Liver (tissue), 9 donors: ENCODE results near the gene MFSD1. TPM values are rescaled to one million over a fixed set of nuclear protein-coding genes. Genes with fewer than 3 reads are reported as not detected.

Experiments used
- DNase-seq: peaks from one replicate; pipeline ENCODE4 v3.0.0-alpha.2; 2017; ENCODE audit warnings: low spot score
- H3K27ac ChIP-seq, 2 donors: one replicate each; pipeline ENCODE4 v1.7.0; 2013; ENCODE audit warnings: inconsistent platforms in 2 of 2, low read length in 2 of 2, control low read depth in 1 of 2, low read depth in 1 of 2, mild to moderate bottlenecking in 1 of 2
- H3K27me3 ChIP-seq, 4 donors: one replicate each; pipeline versions ENCODE4 v1.6.1 to v1.7.0; 2013; ENCODE audit warnings: low read length in 3 of 4, inconsistent platforms in 1 of 4, mild to moderate bottlenecking in 1 of 4, moderate library complexity in 1 of 4; ENCODE audit not compliant: control insufficient read depth in 4 of 4, insufficient read depth in 4 of 4
- H3K36me3 ChIP-seq, 4 donors: one replicate each; pipeline versions ENCODE4 v1.6.1 to v1.7.0; 2013; ENCODE audit warnings: low read length in 3 of 4, mild to moderate bottlenecking in 3 of 4, low read depth in 1 of 4, moderate library complexity in 1 of 4; ENCODE audit not compliant: control insufficient read depth in 4 of 4, insufficient read depth in 3 of 4
- H3K4me1 ChIP-seq, 4 donors: one replicate each; pipeline versions ENCODE4 v1.6.1 to v1.7.0; 2013; ENCODE audit warnings: low read length in 3 of 4, mild to moderate bottlenecking in 3 of 4, moderate library complexity in 1 of 4; ENCODE audit not compliant: control insufficient read depth in 4 of 4, insufficient read depth in 4 of 4
- H3K4me3 ChIP-seq, 3 donors: one replicate each; pipeline versions ENCODE4 v1.6.1 to v1.7.0; 2013; ENCODE audit warnings: low read length in 3 of 3, control low read depth in 1 of 3, low read depth in 1 of 3, mild to moderate bottlenecking in 1 of 3
- H3K9ac ChIP-seq, 2 donors: one replicate each; pipeline ENCODE4 v1.7.0; 2013; ENCODE audit warnings: low read length in 2 of 2, mild to moderate bottlenecking in 2 of 2, moderate library complexity in 2 of 2, control low read depth in 1 of 2, low read depth in 1 of 2
- H3K9me3 ChIP-seq, 4 donors: one replicate each; pipeline versions ENCODE4 v1.6.1 to v1.7.0; 2013; ENCODE audit warnings: low read length in 3 of 4; ENCODE audit not compliant: control insufficient read depth in 4 of 4
- ATF3 ChIP-seq: IDR thresholded peaks from 2 replicates; pipeline ENCODE4 v1.6.1; 2016; ENCODE audit warnings: antibody characterized with exemption
- CTCF ChIP-seq: fragments of 150-350 bp; IDR thresholded peaks from 2 replicates; pipeline ENCODE4 v1.5.1; 2017; ENCODE audit warnings: improper control_type of control experiment, low read depth, low read length; ENCODE audit not compliant: missing input control
- EGR1 ChIP-seq, 2 donors: IDR thresholded peaks; 2 replicates each; pipeline ENCODE4 v1.6.1; 2016 to 2018; ENCODE audit warnings: antibody characterized with exemption in 2 of 2, low read depth in 2 of 2
- FOXA1 ChIP-seq: IDR thresholded peaks from 2 replicates; pipeline ENCODE4 v1.6.1; 2016; ENCODE audit warnings: antibody characterized with exemption
- FOXA2 ChIP-seq: IDR thresholded peaks from 2 replicates; pipeline ENCODE4 v1.6.1; 2016; ENCODE audit warnings: antibody characterized with exemption
- GABPA ChIP-seq, 2 donors: IDR thresholded peaks in 1 of 2; conservative IDR thresholded peaks in 1 of 2; 2 replicates each; pipeline ENCODE4 v1.6.1; 2016; ENCODE audit warnings: antibody characterized with exemption in 2 of 2, mild to moderate bottlenecking in 1 of 2, moderate library complexity in 1 of 2
- HNF4A ChIP-seq, 2 donors: conservative IDR thresholded peaks; 2 replicates each; pipeline ENCODE4 v1.6.1; 2016; ENCODE audit warnings: antibody characterized with exemption in 2 of 2, mild to moderate bottlenecking in 2 of 2
- HNF4G ChIP-seq: IDR thresholded peaks from 2 replicates; pipeline ENCODE4 v1.6.1; 2016; ENCODE audit warnings: antibody characterized with exemption
- JUND ChIP-seq, 2 donors: IDR thresholded peaks; 2 replicates each; pipeline ENCODE4 v1.6.1; 2016; ENCODE audit warnings: antibody characterized with exemption in 2 of 2
- MAX ChIP-seq: IDR thresholded peaks from 2 replicates; pipeline ENCODE4 v1.6.1; 2016; ENCODE audit warnings: antibody characterized with exemption
- RAD21 ChIP-seq, 2 donors: IDR thresholded peaks; 2 replicates each; pipeline ENCODE4 v1.6.1; 2016; ENCODE audit warnings: antibody characterized with exemption in 2 of 2, mild to moderate bottlenecking in 2 of 2
- REST ChIP-seq: IDR thresholded peaks from 2 replicates; pipeline ENCODE4 v1.6.1; 2016; ENCODE audit warnings: antibody characterized with exemption, mild to moderate bottlenecking
- RXRA ChIP-seq, 2 donors: IDR thresholded peaks; 2 replicates each; pipeline ENCODE4 v1.6.1; 2017 to 2018; ENCODE audit warnings: antibody characterized with exemption in 2 of 2, mild to moderate bottlenecking in 1 of 2
- SP1 ChIP-seq: IDR thresholded peaks from 2 replicates; pipeline ENCODE4 v1.6.1; 2018; ENCODE audit warnings: antibody characterized with exemption, mild to moderate bottlenecking
- TAF1 ChIP-seq: conservative IDR thresholded peaks from 2 replicates; pipeline ENCODE4 v1.6.1; 2016; ENCODE audit warnings: antibody characterized with exemption, mild to moderate bottlenecking
- YY1 ChIP-seq: IDR thresholded peaks from 2 replicates; pipeline ENCODE4 v1.6.1; 2016; ENCODE audit warnings: antibody characterized with exemption, mild to moderate bottlenecking
- ZBTB33 ChIP-seq: IDR thresholded peaks from 2 replicates; pipeline ENCODE4 v1.6.1; 2016; ENCODE audit warnings: antibody characterized with exemption
- WGBS: extraction: QIAGEN DNeasy Blood & Tissue Kit; methylation state at CpG from one replicate; pipeline ENCODE4 v1.1.7; 2013; 5-methylcytosine and 5-hydroxymethylcytosine counted together
- polyA plus RNA-seq, 2 donors: library from polyadenylated mRNA; stranded (reverse) in 1 of 2; unstranded in 1 of 2; fragments of 200-250 nt in 1 of 2; fragments of >200 nt in 1 of 2; fragmentation: Nextera tagmentation in 1 of 2; extraction: Ambion mirVana in 1 of 2; gene quantifications; one replicate each; pipeline versions ENCODE4 v1.2.1 to v1.2.3, GENCODE V29; 2013 to 2015
- total RNA-seq, 2 donors: library from RNA; depleted of rRNA; stranded (reverse); fragments of >200 nt; gene quantifications; one replicate each; pipeline ENCODE4 v1.2.3, GENCODE V29; 2014
- donor health status: healthy.
- donor health status: healthy.
- donor health status: healthy.
- donor health status: healthy.
- donor health status: healthy.

Gene MFSD1
- total and polyA plus RNA-seq, 4 donors, result 30.4 to 84.7 (median 60.3) TPM

GRCh38 chr3:158831861-158832260 lies 30.0 kb downstream of the MFSD1 start:
- no peak overlapping the region for H3K9ac ChIP-seq
- TF ChIP-seq JUND (IDR thresholded peaks at IDR 0.05) (no peak), SP1 (no peak), ZBTB33 (no peak), FOXA2 (no peak), YY1 (no peak), RAD21 (IDR thresholded peaks at IDR 0.05) (no peak), MAX (no peak), EGR1 (IDR thresholded peaks at IDR 0.05; ENCODE audit: low read depth in 2 of 2) (no peak), FOXA1 (no peak), HNF4G (no peak), RXRA (IDR thresholded peaks at IDR 0.05) (no peak), ATF3 (no peak), CTCF (no peak), GABPA (IDR thresholded peaks at IDR 0.05 in 1 of 2, conservative IDR thresholded peaks at IDR 0.05 in 1 of 2) (no peak), REST (no peak), HNF4A (conservative IDR thresholded peaks at IDR 0.05) (no peak), TAF1 (no peak)
- H3K4me1 ChIP-seq, result no peaks in the 10 kb centered on the region
- WGBS, result 96% methylated on average over 2 of the region's 2 CpGs
- no peak overlapping the region for H3K27ac ChIP-seq
- no peak for DNase-seq
- H3K9me3 ChIP-seq, result no peaks in the 10 kb centered on the region
- peaks cover 7 to 18% (median 14%) of the 10 kb centered on the region in 4 donors for H3K36me3 ChIP-seq
- no peaks in the 10 kb centered on the region for H3K27me3 ChIP-seq
- no peak overlapping the region for H3K4me3 ChIP-seq

GRCh38 chr3:158835631-158836030 lies 33.8 kb downstream of the MFSD1 start:
- Histone ChIP-seq H3K4me1 (no peaks in the 10 kb centered on the region), H3K36me3 (peaks cover 3 to 7% (median 3%) of the 10 kb centered on the region in 4 donors), H3K9me3 (no peaks in the 10 kb centered on the region), H3K4me3 (no peak overlapping the region), H3K27me3 (no peaks in the 10 kb centered on the region), H3K9ac (no peak overlapping the region), H3K27ac (no peak overlapping the region)
- DNase-seq, result no peak
- TF ChIP-seq TAF1, result no peak
- TF ChIP-seq RAD21 (IDR thresholded peaks at IDR 0.05), result no peak
- no peak for TF ChIP-seq ATF3
- WGBS, result 86% methylated on average over 3 of the region's 3 CpGs
